Skeletal muscle tissue (tissue), 4 donors: ENCODE results near the gene DDX5. TPM values are rescaled to one million over a fixed set of nuclear protein-coding genes. Genes with fewer than 3 reads are reported as not detected.

Experiments used
- H3K27ac ChIP-seq: one replicate; pipeline ENCODE4 v1.7.0; 2013; ENCODE audit warnings: mild to moderate bottlenecking, low read depth, low read length, inconsistent platforms
- H3K27me3 ChIP-seq, 3 donors: one replicate each; pipeline ENCODE4 v1.7.0; 2013; ENCODE audit warnings: low read length in 3 of 3; ENCODE audit not compliant: control insufficient read depth in 3 of 3, insufficient read depth in 3 of 3
- H3K36me3 ChIP-seq, 3 donors: one replicate each; pipeline ENCODE4 v1.7.0; 2013; ENCODE audit warnings: low read length in 3 of 3; ENCODE audit not compliant: control insufficient read depth in 3 of 3, insufficient read depth in 3 of 3
- H3K4me1 ChIP-seq, 3 donors: one replicate each; pipeline ENCODE4 v1.7.0; 2013; ENCODE audit warnings: low read length in 3 of 3, mild to moderate bottlenecking in 3 of 3; ENCODE audit not compliant: control insufficient read depth in 3 of 3, insufficient read depth in 3 of 3
- H3K4me3 ChIP-seq, 3 donors: one replicate each; pipeline ENCODE4 v1.7.0; 2013; ENCODE audit warnings: low read length in 3 of 3
- H3K9ac ChIP-seq, 3 donors: one replicate each; pipeline ENCODE4 v1.7.0; 2013; ENCODE audit warnings: low read length in 3 of 3, mild to moderate bottlenecking in 3 of 3, moderate library complexity in 2 of 3, low read depth in 1 of 3
- H3K9me3 ChIP-seq, 3 donors: one replicate each; pipeline ENCODE4 v1.7.0; 2013; ENCODE audit warnings: low read length in 3 of 3; ENCODE audit not compliant: control insufficient read depth in 3 of 3
- total RNA-seq: library from RNA; depleted of rRNA; stranded (reverse); fragments of >200 nt; gene quantifications from one replicate; pipeline ENCODE4 v1.2.3, GENCODE V29; 2014
- donor health status: Osteomylitis.

Gene DDX5
- total RNA-seq, 1 donor from 2014 or later = 259 TPM

DNA sequence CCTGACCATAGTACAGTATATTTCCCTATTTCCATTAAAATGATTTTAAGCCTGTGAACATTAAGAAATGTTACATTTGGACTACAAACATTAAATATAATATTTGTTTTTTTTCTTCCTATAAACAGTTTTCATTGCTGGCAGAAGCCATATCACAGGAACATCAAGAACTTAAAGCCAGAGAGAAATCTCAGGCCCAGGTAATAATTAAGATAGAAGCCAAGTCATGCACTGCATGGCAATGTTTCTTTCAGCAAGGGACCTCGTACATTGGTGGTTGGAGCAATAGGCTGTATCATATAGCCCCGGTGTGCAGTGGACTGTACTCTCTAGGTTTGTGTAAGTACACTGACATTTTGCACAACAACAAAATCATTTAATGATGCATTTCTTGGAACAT, 30.8 kb upstream of the DDX5 start:
- H3K27me3 ChIP-seq = no peaks in the 10 kb centered on the region
- H3K4me3 ChIP-seq = no peak overlapping the region
- H3K4me1 ChIP-seq = no peaks in the 10 kb centered on the region
- no peaks in the 10 kb centered on the region for H3K9me3 ChIP-seq
- H3K27ac ChIP-seq = no peak overlapping the region
- H3K36me3 ChIP-seq = peaks cover 56 to 79% (median 76%) of the 10 kb centered on the region in 3 donors
- no peak overlapping the region for H3K9ac ChIP-seq

DNA sequence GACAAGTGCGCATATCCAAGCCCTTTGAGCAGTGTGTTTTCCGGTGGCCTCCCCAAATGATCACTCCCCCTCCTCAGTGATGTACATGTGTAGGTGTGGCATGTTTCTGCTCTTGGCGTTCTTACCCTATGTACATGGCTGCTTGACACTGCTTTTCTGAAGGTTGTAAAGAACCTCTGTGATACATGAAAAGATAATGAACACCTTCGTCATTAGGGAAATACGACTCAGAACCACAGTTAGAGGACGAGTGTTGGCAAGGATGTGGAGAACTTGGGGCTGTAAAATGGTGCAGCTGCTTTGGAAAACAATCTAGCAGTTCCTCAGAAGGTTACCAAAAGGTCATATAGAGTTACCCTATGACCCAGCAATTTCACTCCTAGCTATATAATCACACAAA, 29.3 kb upstream of the DDX5 start:
- no peak overlapping the region for H3K9ac ChIP-seq
- H3K4me3 ChIP-seq = no peak overlapping the region
- H3K9me3 ChIP-seq = no peaks in the 10 kb centered on the region
- no peaks in the 10 kb centered on the region for H3K4me1 ChIP-seq
- H3K27ac ChIP-seq = no peak overlapping the region
- no peaks in the 10 kb centered on the region for H3K27me3 ChIP-seq
- H3K36me3 ChIP-seq = peaks cover 66 to 91% (median 82%) of the 10 kb centered on the region in 3 donors

DNA sequence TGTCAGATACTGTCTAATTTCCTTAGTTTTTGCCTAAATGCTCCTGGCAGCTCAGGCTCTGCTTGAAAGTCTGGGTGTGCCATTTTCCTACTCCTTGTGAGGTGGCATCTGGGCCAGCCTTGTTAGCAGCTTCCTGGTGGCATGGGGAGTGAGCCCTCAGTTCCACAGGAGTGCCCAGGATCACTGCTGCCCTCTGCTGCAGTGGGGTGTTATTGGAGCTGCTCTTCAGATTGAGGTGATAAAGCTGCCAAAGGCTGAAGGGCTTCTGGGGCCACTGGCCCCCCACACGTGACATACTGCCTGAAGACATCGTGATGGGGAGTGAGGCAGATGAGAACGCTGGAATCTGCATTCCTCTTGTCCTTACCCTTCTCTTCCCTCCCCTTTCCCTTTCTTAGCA, 28.1 kb upstream of the DDX5 start:
- H3K4me1 ChIP-seq = no peaks in the 10 kb centered on the region
- H3K27ac ChIP-seq = no peak overlapping the region
- H3K9ac ChIP-seq = no peak overlapping the region
- H3K36me3 ChIP-seq = peaks cover 73 to 96% (median 81%) of the 10 kb centered on the region in 3 donors
- no peak overlapping the region for H3K4me3 ChIP-seq
- H3K27me3 ChIP-seq = no peaks in the 10 kb centered on the region
- H3K9me3 ChIP-seq = no peaks in the 10 kb centered on the region

DNA sequence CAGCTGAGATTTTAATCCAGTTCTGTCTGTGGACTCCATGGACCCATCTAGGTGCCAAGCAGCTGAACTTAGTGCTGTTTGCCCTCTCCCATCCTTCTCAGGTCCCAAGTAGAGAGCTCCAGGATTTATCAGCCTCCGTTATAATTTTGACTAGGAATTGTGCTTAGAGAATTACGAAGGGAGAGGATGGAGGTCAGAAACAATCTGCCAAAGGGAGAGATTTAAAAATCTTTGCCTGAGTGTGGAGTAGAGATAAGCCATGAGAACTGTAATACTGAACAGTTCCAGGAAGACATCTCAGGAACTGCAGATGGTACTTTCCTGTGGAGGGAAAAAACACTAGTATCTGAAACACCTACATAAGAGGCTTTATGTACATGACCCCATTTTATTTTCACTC, 27.7 kb upstream of the DDX5 start:
- Histone ChIP-seq H3K27me3 (no peaks in the 10 kb centered on the region), H3K36me3 (peaks cover 74 to 96% (median 81%) of the 10 kb centered on the region in 3 donors), H3K9me3 (no peaks in the 10 kb centered on the region), H3K4me1 (no peaks in the 10 kb centered on the region), H3K27ac (no peak overlapping the region), H3K9ac (no peak overlapping the region), H3K4me3 (no peak overlapping the region)

DNA sequence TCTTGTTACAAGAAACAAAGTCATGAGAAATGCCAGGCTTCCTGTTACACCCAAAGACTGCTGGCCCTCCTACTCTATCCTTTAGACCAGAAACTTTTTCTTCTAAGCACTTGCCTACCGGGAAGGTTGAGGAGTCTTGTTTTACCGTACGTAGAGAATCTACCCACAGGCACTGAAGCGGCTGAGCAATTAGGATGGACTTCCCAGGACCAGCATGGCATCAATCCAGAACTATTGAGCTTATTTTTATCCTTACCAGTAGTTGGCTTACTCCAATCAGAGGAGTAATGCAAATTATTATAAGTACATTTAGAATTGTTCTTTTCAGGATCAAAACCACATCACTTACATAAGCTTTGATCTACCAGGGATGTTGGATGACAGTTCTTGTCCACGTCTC, 26.3 kb upstream of the DDX5 start:
- no peaks in the 10 kb centered on the region for H3K27me3 ChIP-seq
- H3K4me3 ChIP-seq = no peak overlapping the region
- peaks cover 70 to 93% (median 84%) of the 10 kb centered on the region in 3 donors for H3K36me3 ChIP-seq
- no peaks in the 10 kb centered on the region for H3K4me1 ChIP-seq
- no peak overlapping the region for H3K27ac ChIP-seq
- H3K9ac ChIP-seq = no peak overlapping the region
- no peaks in the 10 kb centered on the region for H3K9me3 ChIP-seq

DNA sequence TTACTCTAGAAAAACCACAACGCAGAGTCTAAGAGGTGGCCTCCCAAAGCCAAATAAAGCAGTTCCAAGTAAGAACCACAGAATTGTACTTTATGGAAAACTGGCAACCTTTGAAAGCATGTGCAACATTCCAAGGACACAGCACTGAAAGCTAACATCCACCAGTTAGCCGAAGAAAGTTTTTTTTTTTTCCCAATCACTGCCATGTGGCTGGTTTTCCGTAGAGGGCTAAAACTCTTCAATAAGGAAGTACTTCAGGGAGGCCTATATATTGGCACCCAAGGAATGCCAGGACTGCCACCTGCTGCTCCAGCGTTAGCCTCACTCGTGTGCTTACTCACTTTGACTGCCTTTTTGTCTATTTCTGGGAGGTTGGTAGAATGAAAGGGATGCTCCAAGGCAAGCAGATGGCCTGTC, 25.9 kb upstream of the DDX5 start:
- Histone ChIP-seq H3K27me3 (no peaks in the 10 kb centered on the region), H3K9ac (no peak overlapping the region), H3K4me1 (no peaks in the 10 kb centered on the region), H3K36me3 (peaks cover 65 to 91% (median 83%) of the 10 kb centered on the region in 3 donors), H3K9me3 (no peaks in the 10 kb centered on the region), H3K4me3 (no peak overlapping the region), H3K27ac (no peak overlapping the region)

DNA sequence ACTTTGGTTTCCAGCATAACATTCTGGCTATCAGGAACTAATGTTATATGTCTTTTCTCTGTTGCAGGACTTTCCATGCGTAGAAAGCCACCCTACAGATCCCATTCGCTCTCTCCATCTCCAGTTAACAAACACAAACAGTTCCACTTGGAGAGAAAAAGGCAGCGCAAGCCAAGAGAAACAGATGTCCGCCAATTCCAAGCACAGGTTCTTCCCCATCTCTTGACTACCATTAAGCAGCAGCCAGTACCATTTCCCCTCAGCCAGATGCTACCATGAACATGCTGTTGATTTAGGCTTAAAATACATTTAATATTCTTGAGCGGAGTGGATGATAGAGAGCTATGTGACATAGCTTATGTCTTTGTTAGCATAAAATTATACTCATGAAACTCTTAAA, 23.1 kb upstream of the DDX5 start:
- Histone ChIP-seq H3K4me3 (no peak overlapping the region), H3K27ac (no peak overlapping the region), H3K9ac (no peak overlapping the region), H3K27me3 (no peaks in the 10 kb centered on the region), H3K4me1 (no peaks in the 10 kb centered on the region), H3K36me3 (peaks cover 58 to 82% (median 80%) of the 10 kb centered on the region in 3 donors), H3K9me3 (no peaks in the 10 kb centered on the region)

DNA sequence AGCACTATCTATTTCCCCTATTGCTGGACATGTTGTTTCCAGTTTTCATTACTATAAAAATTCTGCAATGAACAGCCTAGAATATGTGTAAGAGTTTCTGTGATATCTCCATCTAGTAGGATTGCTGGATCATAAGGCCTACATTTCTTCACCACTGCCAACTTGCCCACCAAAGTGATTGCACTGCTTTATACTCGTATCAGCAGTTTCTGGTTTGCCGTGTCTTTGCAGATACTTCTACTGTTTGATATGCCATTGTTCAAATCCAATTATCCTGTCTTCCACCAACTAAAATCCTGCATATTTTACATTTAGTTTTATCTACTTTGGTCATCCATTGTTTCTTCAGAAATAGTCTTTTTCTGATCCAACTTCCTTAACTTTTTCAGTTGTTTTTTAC, 21.8 kb upstream of the DDX5 start:
- H3K4me3 ChIP-seq = no peak overlapping the region
- H3K27me3 ChIP-seq = no peaks in the 10 kb centered on the region
- H3K36me3 ChIP-seq = peaks cover 51 to 77% (median 75%) of the 10 kb centered on the region in 3 donors
- H3K27ac ChIP-seq = no peak overlapping the region
- no peaks in the 10 kb centered on the region for H3K9me3 ChIP-seq
- no peak overlapping the region for H3K9ac ChIP-seq
- H3K4me1 ChIP-seq = no peaks in the 10 kb centered on the region

DNA sequence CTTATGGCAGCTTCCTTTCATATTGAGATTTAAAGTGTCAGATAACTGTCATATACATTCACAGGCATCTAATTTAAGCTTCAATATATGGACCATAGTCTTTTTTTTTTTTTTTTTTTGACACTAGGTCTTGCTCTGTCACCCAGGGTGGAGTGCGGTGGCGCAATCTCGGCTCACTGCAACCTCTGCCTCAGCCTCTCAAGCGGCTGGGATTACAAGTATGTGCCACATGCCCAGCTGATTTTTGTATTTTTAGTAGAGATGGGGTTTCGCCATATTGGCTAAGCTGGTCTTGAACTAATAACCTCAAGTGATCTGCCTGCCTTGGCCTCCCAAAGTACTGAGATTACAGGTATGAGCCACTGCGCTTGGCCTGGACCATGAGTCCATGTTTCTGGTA, 14.3 kb upstream of the DDX5 start:
- Histone ChIP-seq H3K9ac (no peak overlapping the region), H3K4me1 (no peaks in the 10 kb centered on the region), H3K9me3 (no peaks in the 10 kb centered on the region), H3K36me3 (peaks cover 24 to 55% (median 54%) of the 10 kb centered on the region in 3 donors), H3K4me3 (no peak overlapping the region), H3K27me3 (no peaks in the 10 kb centered on the region), H3K27ac (no peak overlapping the region)

DNA sequence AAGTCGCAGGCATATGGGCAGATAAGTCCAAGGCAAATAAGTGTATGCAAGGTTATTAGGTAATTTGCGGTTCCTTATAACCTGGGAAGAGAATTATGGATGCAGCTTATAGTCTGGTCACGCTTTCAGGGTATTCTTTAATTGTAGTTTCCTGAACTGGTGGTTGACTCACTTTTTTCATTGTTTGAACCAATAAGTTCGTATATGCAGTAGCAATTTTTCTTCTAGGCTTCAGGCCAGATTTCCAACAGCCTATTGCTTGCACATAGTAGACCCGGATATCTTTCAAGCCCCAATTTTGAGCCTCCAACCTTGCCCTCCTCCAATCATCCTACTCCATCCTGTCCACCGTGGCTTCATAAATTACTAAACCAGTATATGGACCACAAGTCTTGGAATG, 13.5 kb upstream of the DDX5 start:
- H3K27ac ChIP-seq = no peak overlapping the region
- H3K27me3 ChIP-seq = no peaks in the 10 kb centered on the region
- H3K9me3 ChIP-seq = no peaks in the 10 kb centered on the region
- H3K4me3 ChIP-seq = no peak overlapping the region
- no peaks in the 10 kb centered on the region for H3K4me1 ChIP-seq
- no peak overlapping the region for H3K9ac ChIP-seq
- H3K36me3 ChIP-seq = peaks cover 22 to 60% (median 55%) of the 10 kb centered on the region in 3 donors

DNA sequence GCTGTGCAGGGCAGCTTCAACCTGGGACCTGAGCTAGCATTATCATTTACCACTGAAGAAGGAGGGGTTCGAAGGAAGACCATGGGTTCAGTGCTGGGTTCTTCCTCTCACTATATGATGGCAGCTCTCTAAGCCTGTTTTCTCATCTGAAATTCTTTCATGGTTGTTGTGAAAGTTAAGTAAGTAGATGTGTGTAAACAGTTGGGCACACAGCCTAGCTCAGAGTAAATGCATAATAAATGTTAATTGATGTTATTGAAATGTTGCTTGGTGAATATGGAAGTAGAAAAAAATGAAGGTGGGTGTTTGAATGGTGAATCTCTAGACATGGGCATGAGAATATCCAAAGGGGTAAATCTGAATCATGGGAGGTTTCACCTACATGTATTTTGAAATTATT, 9.7 kb upstream of the DDX5 start:
- H3K4me1 ChIP-seq = no peaks in the 10 kb centered on the region
- no peak overlapping the region for H3K4me3 ChIP-seq
- H3K9ac ChIP-seq = no peak overlapping the region
- H3K27ac ChIP-seq = no peak overlapping the region
- peaks cover 18 to 66% (median 60%) of the 10 kb centered on the region in 3 donors for H3K36me3 ChIP-seq
- no peaks in the 10 kb centered on the region for H3K27me3 ChIP-seq
- no peaks in the 10 kb centered on the region for H3K9me3 ChIP-seq
